SK-N-SH (cell line): ENCODE results near the gene SYNE3.

Experiments used
- CTCF ChIP-seq: fragments of 200-600 bp; sonication (generic); IDR thresholded peaks from 2 replicates; pipeline ENCODE4 v1.6.1; 2017; ENCODE audit warnings: antibody characterized with exemption, mild to moderate bottlenecking, moderate library complexity
- EZH2phosphoT487 ChIP-seq: fragments of 200-600 bp; sonication (generic); IDR thresholded peaks from 2 replicates; pipeline ENCODE4 v1.6.1; 2017; ENCODE audit warnings: low read depth, mixed run types, mild to moderate bottlenecking, antibody characterized with exemption, moderate library complexity, borderline replicate concordance
- FOXM1 ChIP-seq: IDR thresholded peaks from 2 replicates; pipeline ENCODE4 v1.4.0; 2012; ENCODE audit warnings: low read depth, mild to moderate bottlenecking
- RAD21 ChIP-seq: IDR thresholded peaks from 2 replicates; pipeline ENCODE4 v1.6.1; 2012; ENCODE audit warnings: mild to moderate bottlenecking, low read length
- TAF1 ChIP-seq: IDR thresholded peaks from 2 replicates; pipeline ENCODE4 v1.6.1; 2012; ENCODE audit warnings: low read depth, mild to moderate bottlenecking, low read length, moderate library complexity, borderline replicate concordance
- TCF12 ChIP-seq: IDR thresholded peaks from 2 replicates; pipeline ENCODE4 v1.4.0; 2012
- TF ChIP-seq, protein P1 (sequence below): IDR thresholded peaks from 2 replicates; pipeline ENCODE4; 2012

DNA sequence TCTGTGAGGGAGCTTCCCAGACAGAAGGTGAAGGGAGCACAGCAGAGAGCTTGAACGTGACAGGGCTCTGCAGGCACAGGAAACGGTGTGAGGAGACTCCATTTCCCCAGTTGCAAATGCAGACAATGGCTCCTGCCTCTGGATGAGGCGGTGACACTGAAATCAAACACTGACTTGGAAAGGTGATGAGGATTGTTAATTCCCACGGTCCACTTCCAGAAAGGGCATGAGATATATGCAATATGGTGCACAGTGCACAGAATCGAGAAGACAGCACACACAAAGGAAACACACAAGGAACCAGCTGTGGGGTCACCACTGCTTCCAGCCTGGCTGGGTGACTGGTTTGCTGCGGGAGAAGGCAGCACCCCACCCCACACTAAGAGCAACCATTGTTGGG lies 42.0 kb downstream of the SYNE3 start:
- TF ChIP-seq TAF1 (no peak), RAD21 (no peak), EZH2phosphoT487 (no peak), CTCF (no peak), TCF12 (no peak), FOXM1 (no peak)
- TF ChIP-seq, protein P1, sequence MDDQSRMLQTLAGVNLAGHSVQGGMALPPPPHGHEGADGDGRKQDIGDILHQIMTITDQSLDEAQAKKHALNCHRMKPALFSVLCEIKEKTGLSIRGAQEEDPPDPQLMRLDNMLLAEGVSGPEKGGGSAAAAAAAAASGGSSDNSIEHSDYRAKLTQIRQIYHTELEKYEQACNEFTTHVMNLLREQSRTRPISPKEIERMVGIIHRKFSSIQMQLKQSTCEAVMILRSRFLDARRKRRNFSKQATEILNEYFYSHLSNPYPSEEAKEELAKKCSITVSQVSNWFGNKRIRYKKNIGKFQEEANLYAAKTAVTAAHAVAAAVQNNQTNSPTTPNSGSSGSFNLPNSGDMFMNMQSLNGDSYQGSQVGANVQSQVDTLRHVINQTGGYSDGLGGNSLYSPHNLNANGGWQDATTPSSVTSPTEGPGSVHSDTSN = no peak
